GOT3 (cell line): ENCODE results near the gene GREB1.

Source experiments
- DNase-seq: peaks from one replicate; lab custom pipeline; 2025; ENCODE audit warnings: mixed read lengths; lab: John Stamatoyannopoulos, UW

Gene GREB1

DNA sequence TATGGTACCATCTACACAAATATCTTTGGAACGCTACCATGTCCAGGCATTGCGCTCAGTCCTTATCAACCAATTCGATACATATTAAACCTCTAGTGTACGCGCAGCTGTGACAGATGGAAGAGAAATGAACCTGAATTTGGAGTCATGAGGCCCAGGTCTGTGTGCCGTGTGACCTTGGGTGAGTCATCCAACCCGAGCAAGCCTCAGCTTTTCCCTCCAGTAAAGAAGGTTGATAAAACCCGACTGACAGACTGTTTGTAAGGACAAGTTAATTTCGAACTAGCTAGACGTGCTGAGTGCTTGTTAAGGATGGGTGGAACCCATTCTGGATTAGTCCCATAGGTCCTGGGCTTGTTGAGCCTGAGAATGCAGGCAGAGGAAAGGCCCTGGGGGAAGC lies 28.2 kb downstream of the GREB1 start:
- DNase-seq: no peak

DNA sequence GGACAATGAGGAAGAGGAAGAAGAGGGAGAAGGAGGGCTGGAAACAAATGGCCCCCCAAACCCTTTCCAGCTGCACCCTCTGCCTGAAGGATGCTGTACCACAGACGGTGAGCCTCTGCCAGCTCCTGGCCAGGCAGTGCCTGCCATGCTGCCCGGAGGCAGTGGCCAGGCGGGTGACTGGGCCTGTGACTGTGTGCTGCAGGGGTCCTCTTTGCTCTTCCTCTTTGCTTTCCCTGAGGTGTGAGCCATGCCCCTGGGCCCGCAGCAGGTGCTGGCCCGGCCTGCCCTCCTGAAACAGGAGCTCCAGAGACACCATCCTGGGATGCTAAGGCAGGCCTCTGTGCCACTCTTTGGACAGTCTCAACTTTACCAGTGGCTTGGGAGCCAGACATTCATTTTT lies 28.6 kb downstream of the GREB1 start:
- DNase-seq: no peak

DNA sequence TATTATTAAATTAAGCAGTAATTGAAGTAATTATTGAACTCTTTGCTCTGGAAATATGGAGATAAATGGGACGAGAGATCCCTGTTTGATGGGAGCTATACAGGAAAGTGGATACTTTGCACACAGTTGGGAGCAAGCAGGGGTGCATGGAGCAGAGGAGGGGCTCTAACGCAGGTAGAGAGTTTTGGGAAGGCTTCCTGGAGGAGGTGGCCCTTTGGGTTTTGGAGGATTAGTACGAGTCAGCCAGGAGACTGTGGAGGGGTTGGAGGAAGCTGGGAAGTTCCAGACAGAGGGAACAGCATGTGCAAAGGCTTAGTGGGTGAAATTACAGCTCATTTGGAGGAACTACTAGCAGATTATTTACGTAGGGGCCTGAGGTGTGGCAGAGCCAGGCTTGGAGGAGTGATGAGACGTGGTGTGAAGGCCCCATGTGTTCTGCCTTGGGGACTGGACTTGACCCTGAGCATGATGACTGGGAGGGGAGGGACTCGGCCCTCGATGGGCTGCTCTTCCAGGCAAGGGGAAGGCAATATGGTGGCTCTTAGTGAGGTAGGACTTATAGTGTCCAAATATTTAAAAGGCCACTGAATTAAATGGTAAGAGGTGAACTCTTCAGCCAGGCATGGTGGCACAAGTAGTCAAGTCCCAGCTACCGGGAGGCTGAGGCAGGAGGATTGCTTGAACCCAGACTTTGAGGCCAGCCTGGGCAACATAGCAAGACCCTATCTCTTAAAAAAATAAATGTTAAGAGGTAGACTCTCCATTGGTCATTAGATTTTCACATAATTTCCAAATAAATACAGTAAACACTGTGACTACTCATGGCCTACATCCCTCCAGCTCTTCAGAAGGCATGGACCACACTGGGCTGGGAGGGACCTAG lies 30.2 kb downstream of the GREB1 start:
- no peak for DNase-seq

DNA sequence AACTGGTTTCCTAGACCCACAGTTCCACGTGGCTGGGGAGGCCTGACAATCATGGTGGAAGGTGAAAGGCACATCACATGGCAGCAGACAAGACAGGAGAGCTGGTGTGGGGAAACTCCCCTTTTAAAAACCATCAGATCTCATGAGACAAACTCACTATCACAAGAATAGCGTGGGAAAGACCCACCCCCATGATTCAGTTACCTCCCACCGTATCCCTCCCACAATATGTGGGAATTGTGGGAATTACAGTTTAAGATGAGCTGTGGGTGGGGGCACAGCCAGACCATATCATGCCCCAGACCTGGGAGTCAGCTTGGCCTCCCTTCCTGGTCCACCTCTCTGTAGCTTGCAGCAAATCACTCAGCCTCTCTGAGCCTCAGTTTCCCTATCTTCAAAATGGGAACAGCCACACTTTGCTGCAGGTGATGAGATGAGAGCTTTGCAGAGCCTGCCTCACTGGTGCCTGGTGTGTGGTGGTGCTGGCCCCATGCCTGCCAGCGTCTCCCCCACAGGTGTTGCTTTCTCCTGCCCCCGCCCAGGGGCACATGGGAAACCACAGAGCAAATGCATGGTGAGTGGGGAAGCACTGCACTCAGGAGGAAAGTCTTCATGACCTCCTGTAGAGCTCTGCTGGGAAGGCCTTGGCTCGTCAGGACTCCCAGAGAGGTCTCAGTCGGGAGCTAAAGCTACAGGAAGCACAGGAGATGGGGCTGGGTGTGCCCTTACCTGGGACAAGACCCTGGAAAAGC lies 31.1 kb downstream of the GREB1 start:
- DNase-seq: no peak

DNA sequence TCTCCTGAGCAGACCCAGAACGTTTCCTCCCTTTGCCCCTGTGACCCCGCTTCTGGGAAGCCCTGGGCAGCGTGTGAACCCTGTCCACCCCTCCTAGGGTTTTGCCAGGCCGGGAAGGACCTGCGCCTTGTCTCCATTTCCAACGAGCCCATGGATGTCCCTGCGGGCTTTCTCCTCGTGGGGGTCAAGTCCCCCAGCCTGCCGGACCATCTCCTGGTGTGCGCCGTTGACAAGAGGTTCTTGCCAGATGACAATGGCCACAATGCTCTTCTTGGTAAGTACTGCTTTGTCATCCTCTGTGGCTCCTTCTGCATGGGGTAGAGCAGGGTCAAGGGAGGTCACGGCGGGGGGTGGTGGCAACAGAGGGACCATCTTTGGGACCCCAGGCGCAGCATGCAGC lies 32.5 kb downstream of the GREB1 start:
- DNase-seq: no peak

DNA sequence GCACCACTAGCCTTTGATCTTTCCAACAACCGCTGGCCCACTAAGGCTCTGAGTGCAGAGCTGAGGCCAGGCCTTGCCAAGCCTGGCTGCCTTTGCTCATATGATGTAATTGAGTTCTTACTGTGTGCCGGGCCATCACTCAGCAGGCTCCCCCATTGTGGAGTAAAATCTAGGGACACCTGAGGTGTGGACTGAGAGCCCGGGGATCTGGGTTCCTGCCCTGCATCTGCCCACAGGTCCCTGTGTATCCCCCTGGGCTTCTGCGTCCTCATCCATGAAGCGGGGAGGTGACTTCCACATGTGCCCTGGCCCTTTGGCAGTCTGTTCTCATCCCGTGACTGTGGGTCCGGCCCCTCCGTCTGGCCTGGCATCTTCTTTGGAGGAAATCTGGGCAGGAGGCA lies 33.8 kb downstream of the GREB1 start:
- no peak for DNase-seq

DNA sequence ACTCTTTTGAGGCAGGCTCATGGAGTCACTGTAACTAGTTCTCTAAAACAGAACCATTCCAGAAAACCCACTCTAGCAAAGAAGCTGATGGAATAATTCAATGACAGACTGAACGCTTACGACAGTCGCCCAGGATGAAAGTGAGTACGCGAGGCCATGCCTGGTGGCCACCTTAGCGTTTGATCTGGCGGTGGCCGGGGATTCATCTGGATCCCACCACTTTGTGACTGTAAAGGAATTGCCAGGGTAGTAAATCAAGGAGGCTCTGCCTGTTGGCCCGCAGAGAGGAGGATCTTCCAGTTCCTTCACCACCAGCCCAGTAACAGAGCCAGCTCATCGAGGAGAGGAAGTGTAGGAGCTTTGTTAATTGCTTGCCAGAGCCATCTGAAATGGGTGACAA lies 34.6 kb downstream of the GREB1 start:
- DNase-seq: no peak

DNA sequence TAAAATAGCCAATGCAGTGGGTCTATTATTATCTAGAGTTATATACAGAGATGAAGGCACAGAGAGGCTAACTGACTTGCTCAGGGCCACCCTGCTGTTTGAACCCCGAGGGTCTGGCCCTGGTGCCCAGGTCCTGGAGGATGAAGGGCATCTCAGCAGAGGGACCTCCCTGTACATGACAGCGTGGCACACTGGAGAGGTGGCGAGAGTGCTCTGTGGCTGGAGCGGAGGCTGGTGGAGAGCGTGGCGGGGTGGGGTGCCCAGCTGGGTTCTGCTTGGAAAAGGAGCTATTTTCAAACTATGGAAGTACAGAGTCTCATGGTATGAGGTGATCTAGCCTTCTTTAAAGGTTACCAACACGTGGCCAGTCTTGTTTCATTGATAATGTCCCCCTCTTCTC lies 35.8 kb downstream of the GREB1 start:
- no peak for DNase-seq

DNA sequence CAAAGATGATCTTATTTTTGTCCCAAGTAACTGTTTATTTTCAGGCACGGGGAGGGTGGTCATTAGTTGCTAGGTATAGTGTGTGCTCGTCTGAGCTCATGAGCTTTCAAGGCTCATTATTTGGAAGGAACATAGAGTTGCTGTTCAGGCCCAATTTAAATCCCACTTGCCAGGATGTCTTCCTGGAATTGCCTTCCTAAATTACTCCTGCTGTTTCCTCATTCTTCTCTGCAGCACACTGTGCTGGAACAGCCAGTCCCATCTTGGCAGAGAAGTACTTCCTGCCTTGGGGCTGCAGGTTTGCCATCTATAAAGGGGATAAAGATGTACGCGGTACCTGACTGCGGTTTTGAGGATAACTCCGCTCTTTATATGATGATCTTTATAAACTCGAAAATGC lies 37.3 kb downstream of the GREB1 start:
- DNase-seq: no peak

DNA sequence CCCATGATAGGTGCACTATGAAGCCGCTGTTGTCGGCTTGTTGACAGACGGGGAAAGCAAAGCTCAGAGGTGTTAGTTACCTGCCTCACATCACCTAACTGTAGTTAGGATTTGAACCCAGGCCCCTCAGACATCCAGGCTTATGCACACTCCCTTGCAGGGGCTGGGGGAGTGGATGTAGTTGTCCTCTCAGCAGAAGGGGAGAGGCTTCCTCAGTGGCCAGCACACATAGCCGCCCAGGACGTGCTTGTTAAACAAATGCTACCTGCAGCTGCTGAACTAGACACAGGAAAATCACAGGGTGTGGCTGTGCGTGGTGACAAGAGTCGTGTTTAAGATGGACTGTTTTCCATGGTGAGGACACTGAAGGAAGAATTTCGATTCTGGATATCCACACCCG lies 39.2 kb downstream of the GREB1 start:
- DNase-seq: no peak

DNA sequence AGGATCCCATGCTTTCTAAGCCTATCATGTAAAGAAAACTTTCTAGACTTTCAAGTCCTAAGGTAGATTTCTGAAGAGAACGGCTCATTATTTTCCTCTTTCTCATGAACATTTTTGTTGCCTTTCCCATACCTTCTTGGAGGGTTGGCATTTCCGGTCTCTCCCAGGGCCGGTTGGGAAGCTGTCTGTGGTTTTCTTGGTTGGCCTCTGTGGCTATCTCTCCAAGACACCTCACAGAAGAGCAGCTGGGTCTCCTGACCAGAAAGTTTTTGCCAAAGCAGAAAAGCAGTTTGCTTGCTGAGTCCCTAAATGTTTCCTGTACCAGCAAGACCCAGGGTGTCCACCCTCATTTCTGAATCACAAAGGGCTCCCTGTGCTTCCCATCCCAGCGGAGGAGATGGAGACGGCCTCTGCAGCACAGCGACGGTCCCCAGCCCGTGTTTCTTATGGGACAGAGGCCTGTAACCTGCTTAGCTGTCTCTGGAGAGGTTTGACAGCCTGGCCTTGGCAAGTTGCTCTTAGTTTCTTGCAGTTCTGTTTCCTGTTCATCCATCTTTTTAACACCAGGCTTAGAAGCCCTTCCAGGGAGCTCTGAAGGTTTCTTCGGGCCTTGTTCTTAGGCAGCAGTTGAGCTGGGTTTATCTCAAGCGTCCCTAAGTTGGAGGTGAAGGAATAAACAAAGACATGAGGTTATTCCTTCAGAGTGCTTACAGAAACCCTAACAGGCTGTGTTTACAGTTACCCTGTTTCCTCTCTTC lies 39.8 kb downstream of the GREB1 start:
- DNase-seq: no peak

DNA sequence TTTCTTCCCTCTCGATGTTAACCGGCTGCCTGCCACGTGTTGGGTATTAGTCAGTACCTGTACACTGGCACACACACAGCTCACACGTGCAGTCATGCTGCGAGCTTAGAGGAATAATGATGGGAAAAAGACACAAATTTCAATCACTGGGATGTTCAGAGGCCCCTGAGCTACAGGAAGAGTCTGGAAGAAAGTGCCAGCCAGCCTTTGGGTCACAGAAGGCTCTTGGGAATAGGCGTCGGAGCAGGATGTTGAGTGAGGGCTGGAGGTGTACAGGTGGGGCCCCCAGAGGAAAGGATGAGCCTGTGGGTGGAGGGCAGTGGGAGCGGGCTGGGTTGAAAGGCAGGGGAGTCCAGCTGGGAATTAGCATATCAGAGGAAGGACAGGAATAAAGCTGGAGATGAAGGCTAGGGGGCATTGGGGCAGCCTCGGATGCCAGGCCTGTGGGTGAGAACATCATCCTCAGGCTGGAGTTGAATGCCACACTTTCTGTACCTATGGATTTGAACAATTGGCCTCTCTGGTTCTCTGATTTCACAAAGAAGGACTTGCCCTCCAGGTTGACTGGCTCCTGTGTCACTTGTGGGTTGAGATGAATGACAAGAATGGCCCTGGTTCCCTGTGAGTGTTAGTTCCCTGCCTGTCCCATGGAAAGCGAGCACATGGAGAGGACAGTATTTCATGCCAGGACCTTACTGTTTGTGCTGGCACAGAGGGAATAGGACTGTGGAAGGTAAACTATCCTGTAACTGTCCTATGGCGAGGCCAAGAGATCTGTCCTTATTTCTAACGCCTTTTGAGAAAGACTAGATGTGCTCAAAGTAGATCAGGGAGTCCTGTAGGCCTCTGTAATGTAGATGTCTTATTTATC lies 40.6 kb downstream of the GREB1 start:
- DNase-seq: no peak

DNA sequence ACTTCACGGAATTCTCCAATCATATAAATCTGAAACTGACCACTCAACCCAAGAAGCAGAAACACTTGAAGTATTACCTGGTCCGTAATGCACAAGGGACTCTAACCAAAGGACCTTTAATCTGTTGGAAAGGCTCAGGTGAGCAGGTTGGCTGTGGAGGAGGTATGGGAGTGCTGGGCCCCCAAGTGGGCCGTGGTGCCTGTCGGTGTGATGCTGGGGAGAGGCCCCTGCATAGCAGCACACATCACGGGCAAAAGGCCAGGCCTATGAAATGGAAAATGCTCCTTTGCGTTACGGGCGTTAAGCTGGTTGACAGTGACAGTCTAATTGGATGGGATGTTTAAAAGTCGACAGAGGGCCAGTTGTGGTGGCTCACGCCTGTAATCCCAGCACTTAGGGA lies 42.6 kb downstream of the GREB1 start:
- DNase-seq: no peak

DNA sequence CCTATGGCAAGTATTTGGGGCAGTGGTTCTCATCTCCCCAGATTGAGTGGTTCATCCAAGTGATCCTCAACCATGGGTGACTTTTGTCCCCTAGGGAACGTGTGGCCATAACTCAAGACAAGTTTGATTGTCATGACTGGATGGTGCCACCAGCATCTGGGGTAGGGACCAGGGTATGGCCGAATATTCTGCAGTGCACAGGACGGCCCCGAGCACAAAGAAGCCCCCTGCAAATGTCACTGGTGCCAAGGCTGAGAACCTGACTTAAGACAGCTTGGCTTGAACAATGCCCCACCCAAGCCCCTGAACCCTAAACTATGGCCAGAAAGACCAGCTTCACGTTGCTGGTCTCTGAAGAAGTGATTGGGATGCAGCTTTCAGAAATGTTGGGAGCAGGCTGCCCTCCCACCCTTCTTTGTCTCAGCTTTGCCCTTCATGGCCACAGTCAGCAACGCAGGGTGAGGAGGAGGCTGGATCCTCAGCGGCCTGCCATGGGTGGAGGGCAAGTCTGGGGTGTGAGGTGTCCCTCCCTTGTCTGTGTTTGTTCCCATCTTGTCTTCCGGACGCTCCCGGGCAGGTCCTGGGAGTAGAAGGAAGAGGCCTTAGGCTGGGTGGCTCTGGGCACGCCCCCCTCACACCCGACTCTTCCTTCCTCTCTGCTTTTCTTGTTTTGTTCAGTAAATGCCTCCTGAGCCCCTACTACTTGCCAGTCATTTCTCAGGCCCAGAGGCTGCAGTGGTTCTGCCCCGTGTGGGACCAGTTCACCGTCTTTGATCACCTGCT lies 43.4 kb downstream of the GREB1 start:
- no peak for DNase-seq

DNA sequence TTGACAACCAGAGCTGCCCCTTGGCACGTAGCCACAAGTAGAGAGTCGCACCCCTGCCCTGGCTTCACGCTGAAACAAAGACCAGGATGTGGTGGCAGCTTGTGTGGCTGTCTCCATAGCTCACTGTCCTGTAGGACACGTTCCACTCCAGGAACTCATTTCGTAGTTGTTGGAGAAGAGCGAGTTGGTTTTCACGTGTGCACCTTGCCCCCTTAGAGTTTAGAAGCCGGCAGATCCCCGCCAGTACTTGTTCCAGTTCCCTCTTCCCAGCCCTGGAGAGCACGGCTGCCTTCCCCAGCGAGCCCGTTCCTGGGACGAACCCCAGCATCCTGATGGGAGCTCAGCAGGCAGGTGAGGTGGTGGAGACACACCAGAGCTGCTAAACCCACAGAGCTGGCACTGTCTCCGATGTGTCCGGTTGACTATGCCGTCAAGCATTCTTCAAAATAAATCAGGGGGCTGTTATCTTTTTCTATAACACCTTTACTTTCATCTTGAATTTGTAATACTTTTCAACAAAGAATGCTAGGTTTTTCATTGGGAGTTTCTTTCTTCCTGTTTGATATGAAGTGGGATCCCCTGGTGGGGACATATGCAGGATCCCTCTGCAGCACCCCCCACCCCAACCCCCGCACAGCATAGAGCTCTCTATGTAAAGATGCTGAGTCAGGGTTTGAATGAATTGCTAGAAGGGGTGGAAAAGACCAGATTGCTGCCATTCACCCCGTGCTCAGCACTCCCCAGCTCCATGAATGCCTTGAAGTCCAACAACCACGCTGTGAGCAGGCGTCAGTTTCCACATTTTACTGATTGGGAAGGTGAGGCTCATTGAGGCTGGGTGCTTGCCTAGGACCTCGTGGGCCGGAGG lies 44.5 kb downstream of the GREB1 start:
- no peak for DNase-seq

DNA sequence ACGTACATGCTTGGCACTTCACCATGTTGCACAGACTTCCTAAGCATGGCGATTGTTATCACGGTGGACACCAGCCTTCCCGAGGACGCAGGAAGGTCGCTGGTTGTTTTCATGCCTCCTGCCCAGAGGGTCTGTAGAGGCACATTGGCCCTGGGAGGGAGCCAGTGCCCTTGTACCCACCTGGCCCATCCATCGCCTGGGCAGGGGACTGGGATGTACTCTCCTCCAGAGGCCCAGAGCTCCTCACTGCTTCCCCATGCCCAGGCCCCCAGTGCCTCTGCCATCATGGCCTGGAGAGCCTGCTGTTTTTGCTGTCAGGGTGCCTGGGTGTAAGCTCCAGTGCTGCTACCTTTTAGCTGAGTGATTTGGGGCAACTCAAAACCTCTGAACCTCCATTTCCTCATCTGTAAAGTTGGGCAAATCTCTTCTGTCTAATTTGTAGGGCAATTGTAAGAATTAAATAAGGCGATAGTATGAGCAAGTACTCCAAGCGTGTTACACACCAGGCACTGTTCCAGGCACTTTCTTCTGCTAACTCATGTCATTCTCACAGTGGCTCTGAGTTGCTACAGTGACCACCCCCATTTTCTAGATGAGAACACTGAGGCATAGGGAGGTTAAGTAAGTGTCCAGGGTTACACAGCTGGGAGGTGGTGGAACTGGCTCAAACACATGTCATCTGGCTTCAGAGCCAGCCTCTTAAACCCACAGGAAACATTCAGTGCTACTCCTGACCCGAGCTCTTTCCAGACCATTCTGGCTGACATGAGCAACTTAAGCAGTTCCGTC lies 45.3 kb downstream of the GREB1 start:
- DNase-seq: no peak

DNA sequence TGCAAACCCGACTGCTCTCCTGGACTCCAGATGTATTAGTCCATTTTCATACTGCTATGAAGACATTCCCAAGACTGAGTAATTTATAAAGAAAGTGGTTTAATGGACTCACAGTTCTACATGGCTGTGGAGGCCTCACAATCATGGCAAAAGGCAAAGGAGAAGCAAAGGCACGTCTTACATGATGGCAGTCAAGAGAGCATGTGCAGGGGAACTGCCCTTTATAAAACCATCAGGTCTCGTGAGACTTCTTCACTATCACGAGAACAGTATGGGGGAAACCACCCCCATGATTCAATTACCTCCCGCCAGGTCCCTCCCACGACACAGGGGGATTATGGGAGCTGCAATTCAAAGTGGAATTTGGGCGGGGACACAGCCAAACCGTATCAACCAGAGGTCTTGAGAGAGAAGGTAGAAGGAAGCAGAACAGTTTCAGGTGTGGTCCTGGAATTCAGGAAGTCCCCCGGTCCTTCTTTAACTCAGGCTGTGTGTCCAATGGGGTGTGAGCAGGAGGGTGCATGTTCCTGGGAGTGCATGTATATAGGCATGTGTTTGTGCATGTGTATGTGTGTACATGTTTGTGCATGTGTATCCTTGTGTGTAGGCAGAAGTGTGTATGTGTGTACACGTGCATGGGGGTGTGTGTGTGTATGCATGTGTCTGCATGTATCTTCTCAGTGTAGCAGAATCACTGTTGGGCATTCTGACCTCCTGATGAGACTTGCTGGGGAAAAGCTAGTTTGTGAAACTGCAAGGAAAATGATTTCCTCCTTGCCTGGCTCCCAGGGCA lies 46.2 kb downstream of the GREB1 start:
- DNase-seq: no peak

DNA sequence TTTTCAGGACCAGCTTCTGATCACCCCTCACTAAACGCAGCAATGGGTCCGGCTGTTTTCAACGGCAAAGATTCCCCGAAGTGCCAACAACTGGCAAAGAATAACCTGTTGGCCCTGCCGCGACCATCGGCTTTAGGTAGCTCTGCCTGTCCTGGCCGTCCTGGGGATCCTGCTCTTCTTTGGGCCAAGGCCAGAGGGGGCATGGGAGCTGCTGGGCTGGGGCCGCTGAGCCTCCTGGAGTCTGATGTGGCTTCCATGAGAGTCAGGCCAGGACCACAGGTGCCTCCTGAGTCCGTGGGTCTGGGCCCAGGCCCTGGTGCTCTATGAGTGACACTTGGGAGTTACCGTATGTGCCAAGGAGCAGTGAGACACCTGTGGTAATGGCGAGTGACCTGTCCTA lies 46.9 kb downstream of the GREB1 start:
- DNase-seq: no peak
